ENCODE data around the gene C15orf62. TPM values are rescaled to one million over a fixed set of nuclear protein-coding genes. Genes with fewer than 3 reads are reported as not detected.

The C15orf62 gene
- polyA plus RNA-seq, 1 of the 3 experiments (the other 2 are of a cell fraction): not detected

DNA sequence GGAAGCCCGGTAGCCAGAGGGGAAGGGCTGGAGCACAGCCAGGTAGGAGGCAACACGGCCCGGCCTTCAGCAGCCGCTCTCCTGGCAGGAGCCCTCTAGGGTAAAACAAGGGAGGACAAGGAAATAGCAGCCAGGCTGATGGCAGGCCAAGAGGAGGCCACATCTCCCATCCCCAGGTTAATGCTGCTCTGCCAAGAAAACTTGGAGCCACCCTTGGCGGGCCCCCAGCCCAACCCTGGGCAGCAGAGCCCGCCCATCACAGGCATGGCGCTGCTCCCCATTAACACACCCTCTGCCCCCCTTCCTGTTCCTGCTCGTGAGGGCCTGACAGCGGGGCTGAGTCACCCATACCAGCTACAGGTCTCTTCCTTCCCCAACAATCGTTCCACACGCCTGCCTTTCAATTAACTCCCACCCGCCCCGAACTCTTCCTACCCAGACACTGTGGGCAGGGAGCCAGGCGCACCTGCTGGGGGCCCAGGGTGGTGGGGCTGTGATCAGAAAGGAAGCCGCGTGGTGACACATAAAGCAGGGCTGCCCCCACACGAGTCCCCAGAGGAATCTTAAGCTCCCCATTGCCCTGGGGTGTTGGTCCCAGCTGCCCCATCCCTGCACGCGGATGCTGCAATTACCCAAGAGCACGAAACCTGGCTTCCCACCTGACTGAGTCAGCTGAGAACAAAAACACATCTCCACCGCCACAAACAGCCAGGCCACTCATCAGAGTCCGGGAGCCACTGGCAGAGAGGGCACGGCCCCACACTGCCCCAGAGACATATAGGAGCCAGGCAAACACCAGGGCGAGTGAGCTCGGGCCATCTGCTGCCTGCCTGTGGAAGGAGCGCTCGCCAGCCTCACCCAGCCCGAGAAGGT, at the start of gene C15orf62 (continued):
- TF ChIP-seq REST (IDR thresholded peaks at IDR 0.05; ENCODE audit: low read depth, low read length) (no peak), FOSL2 (IDR thresholded peaks at IDR 0.05; ENCODE audit: borderline replicate concordance, low read depth) (peak; percentile 67; the same call in 1 of the 2 replicates), USF1 (IDR thresholded peaks at IDR 0.05; ENCODE audit: borderline replicate concordance, low read depth) (no peak), FOXJ3 (CRISPR knock-in tag; IDR thresholded peaks at IDR 0.05) (no peak), RFX5 (IDR thresholded peaks at IDR 0.05; ENCODE audit: low read length) (no peak), TCF12 (IDR thresholded peaks at IDR 0.05) (peak; percentile 44; the same call in 1 of the 2 replicates), GABPA (IDR thresholded peaks at IDR 0.05; ENCODE audit: low read depth) (no peak), ELF1 (IDR thresholded peaks at IDR 0.05) (no peak), POLR2AphosphoS5 (IDR thresholded peaks at IDR 0.05; ENCODE audit: low read depth, low read length) (no peak), EP300 (IDR thresholded peaks at IDR 0.05; ENCODE audit: borderline replicate concordance in 1 of 2, low read depth in 1 of 2, low read length in 1 of 2) (no peak), NRF1 (IDR thresholded peaks at IDR 0.05; ENCODE audit: low read depth, low read length) (no peak), NFIC (IDR thresholded peaks at IDR 0.05; ENCODE audit: borderline replicate concordance) (no peak; the same call in 1 of the 2 replicates), MEF2A (IDR thresholded peaks at IDR 0.05; ENCODE audit: borderline replicate concordance, low read depth) (no peak), TAF1 (IDR thresholded peaks at IDR 0.05; ENCODE audit: borderline replicate concordance, low read depth, low read length) (no peak)

GRCh38 chr15:40721701-40722100, 48.1 kb upstream of the C15orf62 start:
- DNase-seq: no peak
- H2AFZ ChIP-seq (ENCODE audit: low read depth): no peak overlapping the region
- no peak overlapping the region for H3K27ac ChIP-seq (ENCODE audit: low read depth in 2 of 2, low read length in 1 of 2)
- ChIA-PET POLR2A (interaction anchor here (0.6 to 0.7 kb wide), 2 partner anchors 46 to 111 kb away, joined by 3 to 4 read pairs; no protein-coding TSS in a partner anchor), CTCF (interaction anchor here (0.8 to 1.6 kb wide), 3 partner anchors 45 to 61 kb away, joined by 3 to 5 read pairs (median 4); no protein-coding TSS in a partner anchor)
- H3K9me2 ChIP-seq: no peaks in the 10 kb centered on the region
- no peak overlapping the region for H3K4me2 ChIP-seq
- H4K20me1 ChIP-seq (ENCODE audit: insufficient read depth): no peaks in the 10 kb centered on the region
- H3K27me3 ChIP-seq (ENCODE audit: insufficient read depth): no peaks in the 10 kb centered on the region
- H3K79me2 ChIP-seq (ENCODE audit: insufficient read depth): no peaks in the 10 kb centered on the region
- TF ChIP-seq FOSL2 (IDR thresholded peaks at IDR 0.05; ENCODE audit: borderline replicate concordance, low read depth) (no peak), TCF12 (IDR thresholded peaks at IDR 0.05) (no peak), GATA2 (CRISPR knock-in tag; IDR thresholded peaks at IDR 0.05) (no peak)
- WGBS (ENCODE audit: low lambda C conversion rate): 93% methylated on average over 1 of the region's 1 CpG
- no peaks in the 10 kb centered on the region for H3K9me3 ChIP-seq
- H3F3A ChIP-seq (replicated peaks; ENCODE audit: insufficient read depth): peaks cover 13% of the 10 kb centered on the region
- H3K4me3 ChIP-seq (ENCODE audit: low read depth in 2 of 2, low read length in 1 of 2): no peak overlapping the region
- peaks cover 0 to 8% of the 10 kb centered on the region in 2 experiments; a peak in 1 of 4 replicates for H3K4me1 ChIP-seq (ENCODE audit: control insufficient read depth in 1 of 2, insufficient read depth in 2 of 2, low read depth in 1 of 2, low read length in 1 of 2)
- H3K36me3 ChIP-seq (replicated peaks in 1 of 2; ENCODE audit: control insufficient read depth in 1 of 2, insufficient read depth in 2 of 2, low read length in 1 of 2): peaks cover 2 to 15% of the 10 kb centered on the region in 2 experiments
- H3K9ac ChIP-seq: no peak overlapping the region

Data from SK-N-SH (cell line).